ENCODE measurements around the gene MBD3L3. TPM values are rescaled to one million over a fixed set of nuclear protein-coding genes. Genes with fewer than 3 reads are reported as not detected.

Gene MBD3L3
- total RNA-seq (2022; extraction: Qiagen RNA extraction): not detected in 5 replicates

DNA sequence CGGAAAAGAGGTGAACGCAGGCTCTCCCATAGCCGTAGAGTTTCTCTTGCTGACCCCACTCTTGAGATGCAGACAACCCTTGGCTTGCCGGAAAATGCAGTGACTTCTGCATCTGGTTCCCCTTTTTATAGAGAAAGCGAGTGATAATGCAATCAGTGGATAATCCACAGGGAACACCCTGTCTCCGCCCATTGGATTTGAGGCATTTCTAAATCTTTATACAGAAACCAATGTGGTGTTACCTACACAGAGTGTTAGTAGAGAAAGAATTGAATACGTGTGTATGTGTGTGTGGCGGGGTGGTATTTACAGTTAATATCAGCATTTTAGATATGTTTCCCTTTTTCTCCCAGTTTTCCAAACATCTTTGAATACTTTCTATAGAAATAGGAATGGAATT, at the start of gene MBD3L3:
MBD3L3 (minus strand) TSS at position 101 of the 400 bp plus-strand sequence; CDS start at position 30, 71 bp downstream.

DNA sequence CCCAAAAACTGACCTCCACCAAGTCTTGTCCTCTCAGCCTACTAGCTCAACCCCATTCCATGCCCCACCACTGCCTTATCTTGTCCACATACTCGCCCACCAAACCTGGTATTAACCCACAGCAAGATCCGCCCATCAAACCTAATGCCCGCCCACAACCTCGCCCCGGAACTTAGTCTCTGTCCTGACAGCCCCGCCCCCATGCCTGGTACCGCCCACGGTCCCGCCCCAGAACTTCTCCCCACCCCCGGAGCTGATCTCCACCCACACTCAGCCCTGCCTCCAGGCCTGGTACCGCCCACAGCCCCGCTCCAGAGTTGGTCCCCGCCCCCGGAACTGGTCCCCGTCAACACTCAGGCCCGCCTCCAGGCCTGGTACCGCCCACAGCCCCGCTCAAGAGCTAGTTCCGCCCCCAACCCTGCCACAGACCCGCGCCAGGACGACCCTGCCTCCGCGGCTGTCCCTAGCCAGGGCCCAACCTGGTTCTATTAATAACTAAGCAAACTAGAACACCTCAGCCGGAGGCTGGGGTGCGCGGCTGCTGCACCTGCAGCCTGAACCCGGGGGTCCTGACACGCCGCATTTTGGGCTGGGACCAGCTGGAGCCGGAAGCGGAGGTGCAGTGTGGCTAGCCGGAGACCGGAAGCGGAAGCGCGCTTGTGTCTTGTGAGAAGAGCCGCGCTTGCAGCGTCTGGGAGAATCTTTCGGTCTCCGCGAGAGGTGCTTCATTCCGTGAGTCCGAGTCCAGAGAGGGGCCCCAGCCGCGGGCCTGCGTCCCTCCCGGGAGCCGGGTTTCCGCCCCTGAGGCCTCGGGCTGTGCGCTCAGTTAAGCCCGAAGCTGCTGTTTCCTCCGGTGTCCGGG, 10.8 kb upstream of the MBD3L3 start, which contains the start of gene ZNF557:
ZNF557 (plus strand) TSS at position 662 of the 862 bp plus-strand sequence. CDS start 5,372 bp downstream, outside the sequence.

DNA sequence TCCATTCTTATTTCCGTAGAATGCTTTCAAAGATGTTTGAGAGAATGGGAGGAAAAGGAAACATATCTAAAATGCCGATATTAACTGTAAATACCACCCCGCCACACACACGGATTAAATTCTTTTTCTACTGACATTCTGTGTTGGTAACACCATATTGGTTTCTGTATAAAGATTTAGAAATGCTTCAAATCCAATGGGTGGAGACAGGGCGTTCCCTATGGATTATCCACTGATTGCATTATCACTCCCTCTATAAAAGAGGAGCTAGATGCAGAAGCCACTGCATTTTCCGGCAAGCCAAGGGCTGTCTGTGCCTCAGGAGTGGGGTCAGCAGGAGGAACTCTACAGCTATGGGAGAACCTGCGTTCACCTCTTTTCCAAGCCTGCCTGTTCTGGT, 9.5 kb downstream of the MBD3L3 start, which contains the start of gene MBD3L2:
MBD3L2 (plus strand) TSS at position 301 of the 400 bp plus-strand sequence; CDS start at position 354, 53 bp downstream.

DNA sequence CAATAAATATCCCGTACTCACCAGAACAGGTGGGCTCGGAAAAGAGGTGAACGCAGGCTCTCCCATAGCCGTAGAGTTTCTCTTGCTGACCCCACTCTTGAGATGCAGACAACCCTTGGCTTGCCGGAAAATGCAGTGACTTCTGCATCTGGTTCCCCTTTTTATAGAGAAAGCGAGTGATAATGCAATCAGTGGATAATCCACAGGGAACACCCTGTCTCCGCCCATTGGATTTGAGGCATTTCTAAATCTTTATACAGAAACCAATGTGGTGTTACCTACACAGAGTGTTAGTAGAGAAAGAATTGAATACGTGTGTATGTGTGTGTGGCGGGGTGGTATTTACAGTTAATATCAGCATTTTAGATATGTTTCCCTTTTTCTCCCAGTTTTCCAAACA, 18.4 kb downstream of the MBD3L3 start, which contains the start of gene MBD3L4:
MBD3L4 (minus strand) TSS at position 101 of the 400 bp plus-strand sequence; CDS start at position 66, 35 bp downstream.

DNA sequence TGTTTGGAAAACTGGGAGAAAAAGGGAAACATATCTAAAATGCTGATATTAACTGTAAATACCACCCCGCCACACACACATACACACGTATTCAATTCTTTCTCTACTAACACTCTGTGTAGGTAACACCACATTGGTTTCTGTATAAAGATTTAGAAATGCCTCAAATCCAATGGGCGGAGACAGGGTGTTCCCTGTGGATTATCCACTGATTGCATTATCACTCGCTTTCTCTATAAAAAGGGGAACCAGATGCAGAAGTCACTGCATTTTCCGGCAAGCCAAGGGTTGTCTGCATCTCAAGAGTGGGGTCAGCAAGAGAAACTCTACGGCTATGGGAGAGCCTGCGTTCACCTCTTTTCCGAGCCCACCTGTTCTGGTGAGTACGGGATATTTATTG, 28.2 kb downstream of the MBD3L3 start, which contains the start of gene MBD3L5:
MBD3L5 (plus strand) TSS at position 301 of the 400 bp plus-strand sequence; CDS start at position 335, 34 bp downstream.

DNA sequence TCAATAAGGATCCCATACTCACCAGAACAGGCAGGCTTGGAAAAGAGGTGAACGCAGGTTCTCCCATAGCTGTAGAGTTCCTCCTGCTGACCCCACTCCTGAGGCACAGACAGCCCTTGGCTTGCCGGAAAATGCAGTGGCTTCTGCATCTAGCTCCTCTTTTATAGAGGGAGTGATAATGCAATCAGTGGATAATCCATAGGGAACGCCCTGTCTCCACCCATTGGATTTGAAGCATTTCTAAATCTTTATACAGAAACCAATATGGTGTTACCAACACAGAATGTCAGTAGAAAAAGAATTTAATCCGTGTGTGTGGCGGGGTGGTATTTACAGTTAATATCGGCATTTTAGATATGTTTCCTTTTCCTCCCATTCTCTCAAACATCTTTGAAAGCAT, 37.1 kb downstream of the MBD3L3 start, which contains the start of gene MBD3L2B:
MBD3L2B (minus strand) TSS at position 101 of the 400 bp plus-strand sequence; CDS start at position 67, 34 bp downstream.

Other genes with a start within 250 kb of the MBD3L3 start
- gene ADGRE1, start 171.1 kb downstream of the MBD3L3 start, total RNA-seq (2022; extraction: Qiagen RNA extraction): 4.2 to 5.9 TPM (median 4.7 TPM) in 5 replicates
- gene MBD3L2B, start 37.2 kb downstream of the MBD3L3 start, total RNA-seq (2022; extraction: Qiagen RNA extraction): not detected in 5 replicates
- not detected in 5 replicates for gene MBD3L5, start 28.1 kb downstream of the MBD3L3 start, total RNA-seq (2022; extraction: Qiagen RNA extraction)
- not detected in 5 replicates for gene MBD3L4, start 18.5 kb downstream of the MBD3L3 start, total RNA-seq (2022; extraction: Qiagen RNA extraction)
- gene MBD3L2, start 9.4 kb downstream of the MBD3L3 start, total RNA-seq (2022; extraction: Qiagen RNA extraction): not detected in 5 replicates
- gene ZNF557, start 11.0 kb upstream of the MBD3L3 start, total RNA-seq (2022; extraction: Qiagen RNA extraction): 2.2 to 3.0 TPM (median 2.5 TPM) in 5 replicates
- 2.2 to 3.7 TPM (median 3.2 TPM) in 5 replicates for gene INSR, start 235.7 kb upstream of the MBD3L3 start, total RNA-seq (2022; extraction: Qiagen RNA extraction)